H9 (cell line): ENCODE results near the gene TMEM86A. TPM values are rescaled to one million over a fixed set of nuclear protein-coding genes. Genes with fewer than 3 reads are reported as not detected.

Experiments
- DNase-seq: peaks from one replicate; pipeline ENCODE4 v3.0.0-alpha.2; 2017
- H2AFZ ChIP-seq: one replicate; pipeline ENCODE4 v1.6.1; 2013; ENCODE audit warnings: mild to moderate bottlenecking, low read length, control low read depth, moderate library complexity
- H2AK5ac ChIP-seq: 2 replicates; pipeline ENCODE4 v1.6.1; 2013; ENCODE audit warnings: low read length, control low read depth, mixed read lengths; ENCODE audit not compliant: insufficient read length
- H2BK120ac ChIP-seq: one replicate; pipeline ENCODE4 v1.6.1; 2013; ENCODE audit warnings: low read depth, mild to moderate bottlenecking, low read length, control low read depth, inconsistent platforms; ENCODE audit not compliant: poor library complexity, severe bottlenecking
- H2BK12ac ChIP-seq: 2 replicates; pipeline ENCODE4 v1.6.1; 2013; ENCODE audit warnings: low read length, control low read depth, mixed read lengths, low read depth; ENCODE audit not compliant: insufficient read length
- H2BK15ac ChIP-seq: 2 replicates; pipeline ENCODE4 v1.6.1; 2013; ENCODE audit warnings: low read depth, low read length, control low read depth
- H2BK20ac ChIP-seq: one replicate; pipeline ENCODE4 v1.6.1; 2013; ENCODE audit warnings: low read depth, mild to moderate bottlenecking, low read length, control low read depth, inconsistent platforms; ENCODE audit not compliant: poor library complexity, severe bottlenecking
- H2BK5ac ChIP-seq: 2 replicates; pipeline ENCODE4 v1.6.1; 2013; ENCODE audit warnings: low read length, control low read depth, mixed read lengths; ENCODE audit not compliant: insufficient read length
- H3K14ac ChIP-seq: 2 replicates; pipeline ENCODE4 v1.6.1; 2013; ENCODE audit warnings: low read length, control low read depth; ENCODE audit not compliant: insufficient read depth
- H3K18ac ChIP-seq: 2 replicates; pipeline ENCODE4 v1.6.1; 2013; ENCODE audit warnings: low read depth, mild to moderate bottlenecking, mixed read lengths, low read length, control low read depth; ENCODE audit not compliant: insufficient read length
- H3K23ac ChIP-seq: 2 replicates; pipeline ENCODE4 v1.6.1; 2013; ENCODE audit warnings: low read length, control low read depth, mixed read lengths, low read depth; ENCODE audit not compliant: insufficient read length
- H3K23me2 ChIP-seq: 2 replicates; pipeline ENCODE4 v1.6.1; 2013; ENCODE audit warnings: low read depth, mild to moderate bottlenecking, mixed read lengths, low read length, control low read depth; ENCODE audit not compliant: insufficient read length, poor library complexity, severe bottlenecking
- H3K27ac ChIP-seq: 2 replicates; pipeline ENCODE4 v1.5.1; 2013; ENCODE audit warnings: low read length, control low read depth, mixed read lengths, low read depth; ENCODE audit not compliant: insufficient read length
- H3K27me3 ChIP-seq: 2 replicates; pipeline ENCODE4 v1.6.1; 2013; ENCODE audit warnings: low read length, control low read depth, inconsistent platforms; ENCODE audit not compliant: insufficient read depth
- H3K4ac ChIP-seq: 2 replicates; pipeline ENCODE4 v1.6.1; 2013; ENCODE audit warnings: low read depth, mild to moderate bottlenecking, control low read depth, inconsistent platforms, low read length, moderate library complexity
- H3K4me1 ChIP-seq: 2 replicates; pipeline ENCODE4 v1.6.1; 2013; ENCODE audit warnings: low read length, control low read depth, inconsistent platforms; ENCODE audit not compliant: insufficient read depth
- H3K4me2 ChIP-seq: 2 replicates; pipeline ENCODE4 v1.6.1; 2013; ENCODE audit warnings: low read length, control low read depth, mixed read lengths; ENCODE audit not compliant: insufficient read length, insufficient read depth
- H3K56ac ChIP-seq: 2 replicates; pipeline ENCODE4 v1.6.1; 2013; ENCODE audit warnings: low read depth, mild to moderate bottlenecking, mixed read lengths, low read length, control low read depth; ENCODE audit not compliant: insufficient read length
- H3K79me1 ChIP-seq: 2 replicates; pipeline ENCODE4 v1.6.1; 2013; ENCODE audit warnings: low read depth, mild to moderate bottlenecking, moderate library complexity, low read length, control low read depth, inconsistent platforms; ENCODE audit not compliant: insufficient read depth, poor library complexity, severe bottlenecking
- H3K79me2 ChIP-seq: 2 replicates; pipeline ENCODE4 v1.6.1; 2013; ENCODE audit warnings: low read length, control low read depth, inconsistent platforms; ENCODE audit not compliant: insufficient read depth
- H3K9ac ChIP-seq: 2 replicates; pipeline ENCODE4 v1.6.1; 2013; ENCODE audit warnings: low read length, control low read depth, mixed read lengths; ENCODE audit not compliant: insufficient read length; ENCODE audit errors: extremely low read depth
- H3K9me3 ChIP-seq: one replicate; pipeline ENCODE4 v1.6.1; 2013; ENCODE audit warnings: low read depth, low read length, inconsistent platforms; ENCODE audit not compliant: control insufficient read depth
- H3T11ph ChIP-seq: one replicate; pipeline ENCODE4 v1.6.1; 2013; ENCODE audit warnings: mild to moderate bottlenecking, low read length, control low read depth, inconsistent platforms
- H4K20me1 ChIP-seq: one replicate; pipeline ENCODE4 v1.6.1; 2013; ENCODE audit not compliant: control insufficient read depth, insufficient read length, insufficient read depth
- H4K5ac ChIP-seq: 2 replicates; pipeline ENCODE4 v1.6.1; 2013; ENCODE audit warnings: low read depth, mild to moderate bottlenecking, mixed read lengths, low read length, control low read depth; ENCODE audit not compliant: insufficient read length
- H4K8ac ChIP-seq: replicated peaks from 2 replicates; pipeline ENCODE4 v1.6.1; 2013; ENCODE audit warnings: low read length, control low read depth, mixed read lengths, low read depth; ENCODE audit not compliant: insufficient read length
- H4K91ac ChIP-seq: 2 replicates; pipeline ENCODE4 v1.6.1; 2013; ENCODE audit warnings: low read depth, mild to moderate bottlenecking, moderate library complexity, mixed read lengths, low read length, control low read depth; ENCODE audit not compliant: insufficient read length
- H3K27ac Mint-ChIP-seq, 3 experiments: 2 replicates in 2 of 3; 3 replicates in 1 of 3; pipeline ENCODE4 v1.8.0; 2020 to 2021; ENCODE audit warnings: mixed read lengths in 3 of 3, mild to moderate bottlenecking in 1 of 3, moderate library complexity in 1 of 3
- H3K27me3 Mint-ChIP-seq: 2 replicates; pipeline ENCODE4 v1.8.0; 2021; ENCODE audit warnings: low read depth, mild to moderate bottlenecking, moderate library complexity, mixed read lengths
- H3K36me3 Mint-ChIP-seq, 3 experiments: 2 replicates in 2 of 3; 3 replicates in 1 of 3; pipeline ENCODE4 v1.8.0; 2020 to 2021; ENCODE audit warnings: low read depth in 3 of 3, mixed read lengths in 3 of 3; ENCODE audit not compliant: insufficient read depth in 1 of 3
- H3K4me1 Mint-ChIP-seq, 2 experiments: 2 replicates each; pipeline ENCODE4 v1.8.0; 2020; ENCODE audit warnings: mixed read lengths in 2 of 2
- H3K4me3 Mint-ChIP-seq, 2 experiments: 2 replicates in 1 of 2; 3 replicates in 1 of 2; pipeline ENCODE4 v1.8.0; 2020 to 2021; ENCODE audit warnings: mild to moderate bottlenecking in 2 of 2, mixed read lengths in 2 of 2, moderate library complexity in 1 of 2
- H3K9me3 Mint-ChIP-seq, 2 experiments: 2 replicates in 1 of 2; 3 replicates in 1 of 2; pipeline ENCODE4 v1.8.0; 2020; ENCODE audit warnings: mild to moderate bottlenecking in 2 of 2, mixed read lengths in 2 of 2, moderate library complexity in 1 of 2
- CTCF ChIP-seq: fragments of 200-600 bp; sonication (generic); conservative IDR thresholded peaks from 3 replicates; pipeline ENCODE4 v1.8.0; 2021; ENCODE audit warnings: antibody characterized with exemption, mild to moderate bottlenecking
- WGBS: extraction: QIAGEN DNeasy Blood & Tissue Kit; methylation state at CpG from one replicate; pipeline ENCODE4 v1.1.7; 2013; ENCODE audit warnings: missing lambda C conversion rate, low lambda C conversion rate, mixed read lengths; ENCODE audit not compliant: insufficient read length; ENCODE audit errors: extremely low coverage; 5-methylcytosine and 5-hydroxymethylcytosine counted together
- total RNA-seq: library from RNA; stranded (reverse); gene quantifications from 2 replicates; pipeline ENCODE4 v1.2.1, GENCODE V29; 2021

Gene TMEM86A
- total RNA-seq, 1 experiment from 2014 or later: 2.3 TPM

GRCh38 chr11:18722293-18722637 lies 23.7 kb downstream of the TMEM86A start:
- H3T11ph ChIP-seq: no peak overlapping the region
- H2BK120ac ChIP-seq: no peak overlapping the region
- H3K4me1 ChIP-seq: peaks cover 3% of the 10 kb centered on the region; the same call in 1 of the 2 replicates
- no peak overlapping the region for H3K9ac ChIP-seq
- H2BK15ac ChIP-seq: no peak overlapping the region
- H3K56ac ChIP-seq: no peak overlapping the region
- no peak overlapping the region for H3K14ac ChIP-seq
- H4K20me1 ChIP-seq: no peaks in the 10 kb centered on the region
- no peak overlapping the region for H2BK5ac ChIP-seq
- H3K23me2 ChIP-seq: peaks cover 9% of the 10 kb centered on the region
- H3K27me3 ChIP-seq: no peaks in the 10 kb centered on the region
- H4K8ac ChIP-seq: no peak overlapping the region
- peak overlapping the region; percentile 79 for H3K4me2 ChIP-seq
- Mint-ChIP-seq H3K4me3 (peak overlapping the region; percentile 75 to 91; a peak in 4 of 5 replicates), H3K27me3 (peaks cover 30% of the 10 kb centered on the region), H3K9me3 (no peaks in the 10 kb centered on the region), H3K36me3 (no peaks in the 10 kb centered on the region), H3K4me1 (peaks cover 18 to 32% of the 10 kb centered on the region in 2 experiments), H3K27ac (no peak overlapping the region)
- WGBS: no CpG with 5 or more reads among the region's 1 CpG
- no peaks in the 10 kb centered on the region for H3K79me2 ChIP-seq
- H3K23ac ChIP-seq: no peak overlapping the region
- H2BK12ac ChIP-seq: no peak overlapping the region
- no peaks in the 10 kb centered on the region for H3K9me3 ChIP-seq
- H3K79me1 ChIP-seq: no peaks in the 10 kb centered on the region
- no peak overlapping the region for H4K5ac ChIP-seq
- no peak overlapping the region for H3K27ac ChIP-seq
- TF ChIP-seq CTCF: no peak; the same call in 2 of the 3 replicates
- no peak overlapping the region for H2AFZ ChIP-seq
- no peak overlapping the region for H2BK20ac ChIP-seq
- H3K4ac ChIP-seq: no peak overlapping the region
- DNase-seq: no peak
- H4K91ac ChIP-seq: no peak overlapping the region
- H2AK5ac ChIP-seq: no peak overlapping the region
- H3K18ac ChIP-seq: no peak overlapping the region
